Stimulated activated naive B cell treated with anti-CD40 and anti-IgM and Interleukin-4, amounts not matched to agents 10 μg/mL and 1 μg/mL and 100 μg/mL, for 72 hours (primary cell): ENCODE measurements around the gene RRBP1.

ENCODE experiments used
- ATAC-seq, 2 donors: fragments of 150-1000 bp; cut with Tn5 transposase; replicated peaks; 2 replicates each; pipeline ENCODE4 v1.10.0; 2021; ENCODE audit warnings: moderate library complexity in 1 of 2
- DNase-seq: peaks from one replicate; pipeline ENCODE4 v3.0.0; 2021
- H3K27ac Mint-ChIP-seq: one replicate; pipeline ENCODE4 v1.8.0; 2022; ENCODE audit warnings: mild to moderate bottlenecking, mixed read lengths
- H3K27me3 Mint-ChIP-seq, 2 donors: one replicate each; pipeline ENCODE4 v1.8.0; 2022; ENCODE audit warnings: mixed read lengths in 2 of 2
- H3K36me3 Mint-ChIP-seq, 2 donors: one replicate each; pipeline ENCODE4 v1.8.0; 2022; ENCODE audit warnings: mixed read lengths in 2 of 2, mild to moderate bottlenecking in 1 of 2
- H3K4me1 Mint-ChIP-seq, 2 donors: one replicate each; pipeline ENCODE4 v1.8.0; 2022; ENCODE audit warnings: mixed read lengths in 2 of 2, mild to moderate bottlenecking in 1 of 2
- H3K4me3 Mint-ChIP-seq, 2 donors: one replicate each; pipeline ENCODE4 v1.8.0; 2022; ENCODE audit warnings: mild to moderate bottlenecking in 2 of 2, mixed read lengths in 2 of 2, moderate library complexity in 1 of 2
- H3K9me3 Mint-ChIP-seq, 2 donors: one replicate each; pipeline ENCODE4 v1.8.0; 2022; ENCODE audit warnings: mixed read lengths in 2 of 2, mild to moderate bottlenecking in 1 of 2

The RRBP1 gene

DNA sequence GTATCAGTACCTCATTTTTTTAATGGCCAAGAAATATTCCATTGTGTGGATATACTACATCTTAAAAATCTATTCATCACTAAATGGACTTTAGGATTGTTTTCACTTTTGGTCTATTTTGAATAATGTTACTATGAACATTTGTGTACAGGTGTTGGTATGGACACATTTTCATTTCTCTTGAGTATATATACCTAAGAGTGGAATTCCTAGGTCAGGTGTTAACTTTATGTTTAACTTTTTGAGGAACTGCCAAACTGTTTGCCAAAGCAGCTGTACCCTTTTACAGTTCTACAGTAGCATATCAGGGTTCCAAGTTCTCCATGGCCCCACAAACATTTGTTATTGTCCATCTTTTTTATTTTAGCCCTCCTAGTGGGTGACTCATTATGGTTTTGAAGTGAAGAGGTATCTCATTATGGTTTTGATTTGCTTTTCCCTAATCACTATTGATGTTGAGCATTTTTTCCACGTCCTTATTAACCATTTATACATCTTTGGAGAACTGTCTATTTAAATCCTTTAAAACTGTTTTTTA is 84.0 kb downstream of the RRBP1 start:
- H3K4me1 Mint-ChIP-seq, result peaks cover 9 to 16% of the 10 kb centered on the region in 2 donors
- no peak overlapping the region for H3K27ac Mint-ChIP-seq

DNA sequence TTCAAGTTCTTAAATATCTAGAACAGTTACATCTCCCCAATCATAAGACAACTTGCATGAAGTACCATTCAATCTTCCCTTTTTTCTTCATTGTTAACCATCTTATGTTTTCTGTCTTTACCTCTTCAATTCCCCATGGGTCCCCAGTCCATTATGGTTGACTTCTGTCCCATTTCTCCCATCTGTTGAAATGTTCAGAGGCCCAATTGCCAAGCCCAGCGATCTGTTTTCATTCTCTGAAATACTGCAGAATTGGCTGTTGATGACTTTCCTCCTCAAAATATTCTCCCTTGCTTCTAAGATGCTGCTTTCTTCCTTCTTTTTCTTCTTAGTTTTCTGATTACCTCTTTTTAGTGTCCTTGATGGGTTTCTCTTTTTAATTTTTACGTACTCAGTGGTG is 86.2 kb downstream of the RRBP1 start:
- H3K36me3 Mint-ChIP-seq, result peaks cover 8 to 13% of the 10 kb centered on the region in 2 donors
- DNase-seq (no peak), ATAC-seq (no peak)
- peaks cover 0 to 1% of the 10 kb centered on the region in 2 donors for H3K9me3 Mint-ChIP-seq
- H3K4me3 Mint-ChIP-seq, result no peak overlapping the region
- H3K4me1 Mint-ChIP-seq, result peaks cover 9 to 21% of the 10 kb centered on the region in 2 donors
- H3K27me3 Mint-ChIP-seq, result no peaks in the 10 kb centered on the region
- H3K27ac Mint-ChIP-seq, result no peak overlapping the region

More for the DNA sequence above, 84.0 kb downstream of the RRBP1 start:
- ATAC-seq (no peak), DNase-seq (no peak)
- peaks cover 0 to 1% of the 10 kb centered on the region in 2 donors for H3K9me3 Mint-ChIP-seq
- H3K27me3 Mint-ChIP-seq, result no peaks in the 10 kb centered on the region
- no peak overlapping the region for H3K4me3 Mint-ChIP-seq
- H3K36me3 Mint-ChIP-seq, result peaks cover 8 to 13% of the 10 kb centered on the region in 2 donors

DNA sequence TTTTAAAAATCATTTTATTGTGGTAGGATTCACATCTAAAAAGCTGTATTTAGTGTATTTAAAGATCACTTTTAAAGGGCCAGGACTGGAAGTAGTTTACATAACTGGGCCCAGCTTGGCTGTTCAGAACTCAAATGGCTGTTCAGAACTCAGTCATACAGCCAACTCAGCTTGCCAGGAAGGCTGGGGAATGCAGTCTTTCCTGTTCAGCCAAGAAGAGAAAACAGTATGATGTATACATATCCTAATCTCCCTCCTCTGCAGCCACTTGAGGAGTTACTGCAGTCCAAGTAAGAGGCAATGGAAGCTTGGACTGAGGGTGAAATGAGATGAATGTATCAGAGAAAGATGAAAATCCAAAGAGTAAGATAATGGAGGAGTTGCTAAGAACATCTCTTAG is 87.6 kb downstream of the RRBP1 start:
- ATAC-seq, result no peak
- Mint-ChIP-seq H3K4me3 (no peak overlapping the region), H3K36me3 (peaks cover 5 to 10% of the 10 kb centered on the region in 2 donors), H3K4me1 (peaks cover 11 to 26% of the 10 kb centered on the region in 2 donors), H3K27me3 (no peaks in the 10 kb centered on the region), H3K9me3 (peaks cover 0 to 1% of the 10 kb centered on the region in 2 donors), H3K27ac (no peak overlapping the region)
- no peak for DNase-seq

DNA sequence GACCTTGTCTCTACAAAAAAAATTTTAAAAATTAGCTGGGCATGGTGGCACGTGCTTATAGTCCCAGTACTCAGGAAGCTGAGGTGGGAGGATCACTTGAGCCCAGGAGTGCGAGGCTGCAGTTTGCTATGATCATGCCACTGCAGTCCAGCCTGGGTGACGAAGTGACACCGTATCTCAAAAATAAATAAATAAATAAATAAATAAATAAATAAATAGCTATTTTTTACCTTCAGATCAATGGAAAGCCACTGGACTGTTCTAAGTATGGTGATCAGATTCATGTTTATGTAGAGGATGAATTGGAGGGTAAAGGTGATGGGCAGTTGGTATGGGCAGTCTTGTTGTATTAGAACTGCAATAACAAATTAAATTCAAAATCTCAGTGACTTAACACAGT is 88.1 kb downstream of the RRBP1 start:
- DNase-seq (no peak), ATAC-seq (no peak)
- H3K27ac Mint-ChIP-seq, result no peak overlapping the region
- peaks cover 0 to 1% of the 10 kb centered on the region in 2 donors for H3K9me3 Mint-ChIP-seq
- peaks cover 5 to 10% of the 10 kb centered on the region in 2 donors for H3K36me3 Mint-ChIP-seq
- no peak overlapping the region for H3K4me3 Mint-ChIP-seq
- no peaks in the 10 kb centered on the region for H3K27me3 Mint-ChIP-seq
- peaks cover 11 to 26% of the 10 kb centered on the region in 2 donors for H3K4me1 Mint-ChIP-seq

- ATAC-seq (no peak), DNase-seq (no peak)
- no peak overlapping the region for H3K4me3 Mint-ChIP-seq
- no peaks in the 10 kb centered on the region for H3K9me3 Mint-ChIP-seq
- no peak overlapping the region for H3K27ac Mint-ChIP-seq
- peaks cover 11 to 20% of the 10 kb centered on the region in 2 donors for H3K4me1 Mint-ChIP-seq
- H3K36me3 Mint-ChIP-seq, result peaks cover 5 to 8% of the 10 kb centered on the region in 2 donors
- no peaks in the 10 kb centered on the region for H3K27me3 Mint-ChIP-seq
Measured at GRCh38 chr20:17590245-17590644, 91.8 kb downstream of the RRBP1 start.

- H3K9me3 Mint-ChIP-seq, result no peaks in the 10 kb centered on the region
- DNase-seq (no peak), ATAC-seq (no peak)
- no peaks in the 10 kb centered on the region for H3K27me3 Mint-ChIP-seq
- H3K4me3 Mint-ChIP-seq, result no peak overlapping the region
- peaks cover 5 to 11% of the 10 kb centered on the region in 2 donors for H3K4me1 Mint-ChIP-seq
- H3K36me3 Mint-ChIP-seq, result peaks cover 5 to 8% of the 10 kb centered on the region in 2 donors
- no peak overlapping the region for H3K27ac Mint-ChIP-seq
Measured at GRCh38 chr20:17589161-17589834, 92.7 kb downstream of the RRBP1 start.

- H3K4me1 Mint-ChIP-seq, result peaks cover 3 to 8% of the 10 kb centered on the region in 2 donors
- ATAC-seq (no peak), DNase-seq (no peak)
- no peak overlapping the region for H3K4me3 Mint-ChIP-seq
- H3K36me3 Mint-ChIP-seq, result peaks cover 5% of the 10 kb centered on the region in 2 donors
- no peaks in the 10 kb centered on the region for H3K9me3 Mint-ChIP-seq
- H3K27me3 Mint-ChIP-seq, result no peaks in the 10 kb centered on the region
- H3K27ac Mint-ChIP-seq, result no peak overlapping the region
Measured at GRCh38 chr20:17587824-17588223, 94.2 kb downstream of the RRBP1 start.

GRCh38 chr20:17587148-17587547 is 94.9 kb downstream of the RRBP1 start:
- DNase-seq (no peak), ATAC-seq (no peak)
- peaks cover 3 to 5% of the 10 kb centered on the region in 2 donors for H3K36me3 Mint-ChIP-seq
- no peak overlapping the region for H3K4me3 Mint-ChIP-seq
- no peaks in the 10 kb centered on the region for H3K9me3 Mint-ChIP-seq
- no peaks in the 10 kb centered on the region for H3K27me3 Mint-ChIP-seq
- peaks cover 3 to 5% of the 10 kb centered on the region in 2 donors for H3K4me1 Mint-ChIP-seq
- no peak overlapping the region for H3K27ac Mint-ChIP-seq

- DNase-seq, result no peak
- Mint-ChIP-seq H3K4me3 (no peak overlapping the region), H3K27me3 (no peaks in the 10 kb centered on the region), H3K9me3 (no peaks in the 10 kb centered on the region), H3K36me3 (peaks cover 2 to 3% of the 10 kb centered on the region in 2 donors), H3K4me1 (peaks cover 3 to 5% of the 10 kb centered on the region in 2 donors), H3K27ac (no peak overlapping the region)
- ATAC-seq, result no peak
Measured at GRCh38 chr20:17586250-17586649, 95.8 kb downstream of the RRBP1 start.

GRCh38 chr20:17584689-17585088 is 97.4 kb downstream of the RRBP1 start:
- no peaks in the 10 kb centered on the region for H3K9me3 Mint-ChIP-seq
- H3K36me3 Mint-ChIP-seq, result peaks cover 2 to 6% of the 10 kb centered on the region in 2 donors
- H3K27me3 Mint-ChIP-seq, result no peaks in the 10 kb centered on the region
- H3K27ac Mint-ChIP-seq, result no peak overlapping the region
- no peak for ATAC-seq
- peaks cover 2 to 9% of the 10 kb centered on the region in 2 donors for H3K4me1 Mint-ChIP-seq
- no peak for DNase-seq
- no peak overlapping the region for H3K4me3 Mint-ChIP-seq

- Mint-ChIP-seq H3K27me3 (no peaks in the 10 kb centered on the region), H3K4me1 (peaks cover 4 to 9% of the 10 kb centered on the region in 2 donors), H3K36me3 (peaks cover 2 to 4% of the 10 kb centered on the region in 2 donors), H3K27ac (no peak overlapping the region), H3K9me3 (no peaks in the 10 kb centered on the region), H3K4me3 (no peak overlapping the region)
- DNase-seq, result no peak
- ATAC-seq, result no peak
Measured at GRCh38 chr20:17583126-17583525, 98.9 kb downstream of the RRBP1 start.

GRCh38 chr20:17580895-17581294 is 101.1 kb downstream of the RRBP1 start:
- no peaks in the 10 kb centered on the region for H3K9me3 Mint-ChIP-seq
- no peak overlapping the region for H3K27ac Mint-ChIP-seq
- no peaks in the 10 kb centered on the region for H3K27me3 Mint-ChIP-seq
- ATAC-seq (no peak), DNase-seq (no peak)
- peaks cover 4 to 9% of the 10 kb centered on the region in 2 donors for H3K4me1 Mint-ChIP-seq
- peaks cover 0 to 3% of the 10 kb centered on the region in 2 donors for H3K36me3 Mint-ChIP-seq
- no peak overlapping the region for H3K4me3 Mint-ChIP-seq

GRCh38 chr20:17579369-17580039 is 102.5 kb downstream of the RRBP1 start:
- DNase-seq (no peak), ATAC-seq (no peak)
- Mint-ChIP-seq H3K36me3 (peaks cover 0 to 3% of the 10 kb centered on the region in 2 donors), H3K27ac (peak overlapping the region; percentile 20), H3K9me3 (no peaks in the 10 kb centered on the region), H3K27me3 (no peaks in the 10 kb centered on the region), H3K4me1 (peaks cover 4 to 9% of the 10 kb centered on the region in 2 donors), H3K4me3 (no peak overlapping the region)

DNA sequence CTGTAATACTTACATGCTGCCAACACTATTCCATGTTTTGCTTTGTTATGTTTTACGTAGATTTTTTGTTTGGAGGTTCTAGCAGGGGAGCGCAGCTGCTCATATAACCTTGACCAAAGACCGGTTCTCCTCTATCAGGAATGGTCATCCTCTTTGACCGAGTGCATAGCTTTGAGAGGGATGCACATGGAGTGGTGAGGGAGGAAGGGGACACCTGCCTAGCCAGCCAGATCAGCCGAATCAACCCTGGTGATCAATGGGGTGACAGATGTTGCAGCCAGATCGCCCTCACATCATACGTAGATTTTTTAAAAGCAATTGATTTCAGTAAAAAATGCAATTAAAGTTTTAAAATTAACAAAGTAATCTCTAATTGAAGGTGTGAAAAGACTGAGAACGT is 105.8 kb downstream of the RRBP1 start:
- Mint-ChIP-seq H3K4me3 (no peak overlapping the region), H3K27ac (no peak overlapping the region), H3K36me3 (peaks cover 0 to 3% of the 10 kb centered on the region in 2 donors), H3K27me3 (no peaks in the 10 kb centered on the region), H3K9me3 (no peaks in the 10 kb centered on the region), H3K4me1 (peaks cover 8 to 9% of the 10 kb centered on the region in 2 donors)
- DNase-seq (no peak), ATAC-seq (no peak)

- Mint-ChIP-seq H3K9me3 (no peaks in the 10 kb centered on the region), H3K4me1 (peaks cover 13 to 18% of the 10 kb centered on the region in 2 donors)
Measured at GRCh38 chr20:17573463-17573862, 108.6 kb downstream of the RRBP1 start.

More at GRCh38 chr20:17573463-17573862, 108.6 kb downstream of the RRBP1 start:
- ATAC-seq (no peak), DNase-seq (no peak)
- H3K27me3 Mint-ChIP-seq, result peaks cover 0 to under 1% of the 10 kb centered on the region in 2 donors
- H3K36me3 Mint-ChIP-seq, result no peaks in the 10 kb centered on the region
- H3K4me3 Mint-ChIP-seq, result no peak overlapping the region
- no peak overlapping the region for H3K27ac Mint-ChIP-seq
